IMR-90 (cell line): ENCODE measurements around the gene CDC25B. TPM values are rescaled to one million over a fixed set of nuclear protein-coding genes. Genes with fewer than 3 reads are reported as not detected.

Source experiments
- ATAC-seq: fragments of 200-7000 bp; cut with Tn5 transposase; 2 replicates; pipeline ENCODE4 v1.9.1; 2020; ENCODE audit warnings: low read depth, mild to moderate bottlenecking, moderate library complexity
- BruUV-seq: library from RNA; stranded (reverse); fragments of 400-500 nt; replicated peaks from 2 replicates; lab custom pipeline; 2021; lab: Mats Ljungman, UMichigan
- CTCF ChIA-PET: fragments of 300-600 bp; formaldehyde crosslinking; extraction: SDS; loops from one replicate; lab custom pipeline; 2021; ENCODE audit warnings: antibody characterized with exemption; lab: Yijun Ruan, JAX
- POLR2A ChIA-PET: fragments of 300-600 bp; sonication (Branson Sonifier 250); formaldehyde crosslinking; loops from one replicate; lab custom pipeline; 2022; ENCODE audit warnings: antibody characterized with exemption; ENCODE audit not compliant: unreplicated experiment; lab: Charles Lee
- DNase-seq: peaks from one replicate; pipeline ENCODE4 v3.0.0; 2013
- H2AFZ ChIP-seq: replicated peaks from 2 replicates; pipeline ENCODE3; 2013; ENCODE audit warnings: low read length, mild to moderate bottlenecking; ENCODE audit not compliant: poor library complexity
- H2AK5ac ChIP-seq: 2 replicates; pipeline ENCODE4 v1.6.1; 2013; ENCODE audit warnings: low read depth, low read length, inconsistent platforms
- H2AK9ac ChIP-seq: replicated peaks from 2 replicates; pipeline ENCODE3; 2013; ENCODE audit warnings: mild to moderate bottlenecking, low read depth, low read length, moderate library complexity; ENCODE audit not compliant: poor library complexity
- H2BK120ac ChIP-seq: 2 replicates; pipeline ENCODE4 v1.6.1; 2013; ENCODE audit warnings: low read depth, low read length, inconsistent platforms
- H2BK15ac ChIP-seq: 3 replicates; pipeline ENCODE4 v1.6.1; 2013; ENCODE audit warnings: low read depth, low read length, inconsistent platforms
- H2BK20ac ChIP-seq: 2 replicates; pipeline ENCODE4 v1.6.1; 2013; ENCODE audit warnings: low read depth, mild to moderate bottlenecking, inconsistent platforms, low read length, moderate library complexity
- H2BK5ac ChIP-seq: 2 replicates; pipeline ENCODE4 v1.6.1; 2013; ENCODE audit warnings: mild to moderate bottlenecking, low read depth, low read length, inconsistent platforms; ENCODE audit not compliant: poor library complexity, severe bottlenecking
- H3K14ac ChIP-seq: replicated peaks from 2 replicates; pipeline ENCODE4 v1.6.1; 2013; ENCODE audit warnings: low read depth, low read length, inconsistent platforms
- H3K18ac ChIP-seq: 2 replicates; pipeline ENCODE4 v1.6.1; 2013; ENCODE audit warnings: low read depth, low read length, control low read depth
- H3K23ac ChIP-seq: 2 replicates; pipeline ENCODE4 v1.6.1; 2013; ENCODE audit warnings: low read depth, low read length, inconsistent platforms
- H3K27ac ChIP-seq: 2 replicates; pipeline ENCODE4 v1.5.1; 2013; ENCODE audit warnings: mild to moderate bottlenecking, control low read depth, low read length; ENCODE audit not compliant: insufficient read depth
- H3K27me3 ChIP-seq: 2 replicates; pipeline ENCODE4 v1.6.1; 2013; ENCODE audit warnings: low read length; ENCODE audit not compliant: control insufficient read depth, insufficient read depth
- H3K36me3 ChIP-seq: 2 replicates; pipeline ENCODE4 v1.6.1; 2013; ENCODE audit warnings: low read length, mixed read lengths; ENCODE audit not compliant: control insufficient read depth, insufficient read depth
- H3K4ac ChIP-seq: 2 replicates; pipeline ENCODE4 v1.6.1; 2013; ENCODE audit warnings: low read depth, low read length, inconsistent platforms
- H3K4me1 ChIP-seq: 2 replicates; pipeline ENCODE4 v1.6.1; 2013; ENCODE audit warnings: low read length, mixed read lengths; ENCODE audit not compliant: control insufficient read depth, insufficient read depth
- H3K4me2 ChIP-seq: 2 replicates; pipeline ENCODE4 v1.6.1; 2013; ENCODE audit warnings: low read depth, mild to moderate bottlenecking, control low read depth, low read length, moderate library complexity
- H3K4me3 ChIP-seq: 2 replicates; pipeline ENCODE4 v1.5.1; 2013; ENCODE audit warnings: low read depth, mild to moderate bottlenecking, control low read depth, low read length, moderate library complexity; ENCODE audit not compliant: insufficient read depth
- H3K56ac ChIP-seq: 2 replicates; pipeline ENCODE4 v1.6.1; 2013; ENCODE audit warnings: low read length, inconsistent platforms; ENCODE audit not compliant: insufficient read depth; ENCODE audit errors: extremely low read depth
- H3K79me1 ChIP-seq, 2 experiments: 2 replicates each; pipeline ENCODE4 v1.6.1; 2013; ENCODE audit warnings: low read length in 2 of 2, inconsistent platforms in 1 of 2, low read depth in 1 of 2
- H3K9ac ChIP-seq: 2 replicates; pipeline ENCODE4 v1.6.1; 2013; ENCODE audit warnings: low read depth, low read length, control low read depth
- H3K9me1 ChIP-seq: 2 replicates; pipeline ENCODE4 v1.6.1; 2013; ENCODE audit warnings: low read length, inconsistent platforms; ENCODE audit not compliant: insufficient read depth
- H3K9me3 ChIP-seq: 2 replicates; pipeline ENCODE4 v1.6.1; 2013; ENCODE audit warnings: low read length; ENCODE audit not compliant: control insufficient read depth, insufficient read depth
- H4K20me1 ChIP-seq: 2 replicates; pipeline ENCODE4 v1.6.1; 2013; ENCODE audit warnings: low read length, inconsistent platforms; ENCODE audit not compliant: insufficient read depth
- H4K5ac ChIP-seq: 2 replicates; pipeline ENCODE4 v1.6.1; 2013; ENCODE audit warnings: mild to moderate bottlenecking, low read depth, low read length, control low read depth
- H4K8ac ChIP-seq, 2 experiments: 2 replicates each; pipeline ENCODE4 v1.6.1; 2013; ENCODE audit warnings: low read depth in 2 of 2, low read length in 2 of 2, control low read depth in 1 of 2, inconsistent platforms in 1 of 2
- H4K91ac ChIP-seq: 2 replicates; pipeline ENCODE4 v1.6.1; 2013; ENCODE audit warnings: low read depth, low read length, inconsistent platforms; ENCODE audit not compliant: insufficient read depth
- BHLHE40 ChIP-seq: fragments of 150-350 bp; IDR thresholded peaks from 2 replicates; pipeline ENCODE4 v1.6.1; 2016; ENCODE audit warnings: mild to moderate bottlenecking, low read depth, low read length
- CEBPB ChIP-seq: IDR thresholded peaks from 2 replicates; pipeline ENCODE4 v1.6.1; 2012; ENCODE audit warnings: low read depth, low read length, improper control_type of control experiment
- CHD1 ChIP-seq: IDR thresholded peaks from 2 replicates; pipeline ENCODE4 v1.6.1; 2012; ENCODE audit warnings: low read depth, low read length, improper control_type of control experiment
- FOS ChIP-seq: fragments of 150-350 bp; IDR thresholded peaks from 2 replicates; pipeline ENCODE4 v1.6.1; 2016; ENCODE audit warnings: low read depth, low read length
- MAFK ChIP-seq: IDR thresholded peaks from 2 replicates; pipeline ENCODE4 v1.6.1; 2012; ENCODE audit warnings: low read depth, low read length, improper control_type of control experiment
- MAZ ChIP-seq: IDR thresholded peaks from 2 replicates; pipeline ENCODE4 v1.6.1; 2012; ENCODE audit warnings: low read depth, mild to moderate bottlenecking, low read length, improper control_type of control experiment, moderate library complexity, borderline replicate concordance
- MXI1 ChIP-seq: IDR thresholded peaks from 2 replicates; pipeline ENCODE4 v1.6.1; 2012; ENCODE audit warnings: low read depth, mild to moderate bottlenecking, low read length, moderate library complexity, borderline replicate concordance
- NFE2L2 ChIP-seq: fragments of 150-350 bp; IDR thresholded peaks from 2 replicates; pipeline ENCODE4 v1.6.1; 2016; ENCODE audit warnings: low read depth, mild to moderate bottlenecking, low read length
- POLR2A ChIP-seq: IDR thresholded peaks from 2 replicates; pipeline ENCODE4 v1.6.1; 2012; ENCODE audit warnings: mild to moderate bottlenecking, low read depth, low read length
- RAD21 ChIP-seq: IDR thresholded peaks from 2 replicates; pipeline ENCODE4 v1.6.1; 2012; ENCODE audit warnings: low read length, improper control_type of control experiment
- RCOR1 ChIP-seq: IDR thresholded peaks from 2 replicates; pipeline ENCODE4 v1.6.1; 2012; ENCODE audit warnings: mild to moderate bottlenecking, low read length, improper control_type of control experiment; ENCODE audit not compliant: insufficient replicate concordance
- RFX5 ChIP-seq: IDR thresholded peaks from 2 replicates; pipeline ENCODE4 v1.8.0; 2012; ENCODE audit warnings: low read depth, mild to moderate bottlenecking, low read length, moderate library complexity
- SMC3 ChIP-seq: fragments of 150-350 bp; IDR thresholded peaks from 2 replicates; pipeline ENCODE4 v1.6.1; 2016; ENCODE audit warnings: low read depth, mild to moderate bottlenecking, antibody characterized with exemption, low read length, moderate library complexity
- USF2 ChIP-seq: fragments of 150-350 bp; IDR thresholded peaks from 2 replicates; pipeline ENCODE4 v1.6.1; 2017; ENCODE audit warnings: mild to moderate bottlenecking, antibody characterized with exemption, low read length, low read depth
- WGBS, 2 experiments: methylation state at CpG; one replicate each; pipeline versions ENCODE4 v1.1.5 to v1.1.7; 2013; ENCODE audit warnings: missing lambda C conversion rate in 2 of 2; ENCODE audit not compliant: insufficient read length in 1 of 2; ENCODE audit errors: extremely low coverage in 2 of 2; 5-methylcytosine and 5-hydroxymethylcytosine counted together
- dilution Hi-C: fragments of 300-500 bp; cut with HindIII; formaldehyde crosslinking; loops from one replicate; pipeline ENCODE4 v1.14.3; 2018; ENCODE audit warnings: low sequenced_read_pairs; ENCODE audit not compliant: unreplicated experiment
- in situ Hi-C: fragments of 300-500 bp; cut with MboI; formaldehyde crosslinking; loops from 3 replicates; pipeline ENCODE4 v1.14.3; 2019; ENCODE audit warnings: low sequenced_read_pairs, inconsistent platforms, mixed read lengths
- intact Hi-C: fragments of 100-400 bp; cut with micrococcal nuclease; formaldehyde crosslinking; loops from 2 replicates; pipeline ENCODE4 v1.10.0; 2022
- polyA plus RNA-seq, 3 experiments: library from polyadenylated mRNA; depleted of rRNA; stranded (reverse); fragments of >200 nt; gene quantifications; 2 replicates each; pipeline ENCODE4 v1.2.3, GENCODE V29; 2012; ENCODE audit warnings: low replicate concordance in 1 of 3
- total RNA-seq: library from RNA; depleted of rRNA; stranded (reverse); fragments of >200 nt; gene quantifications from 2 replicates; pipeline ENCODE4 v1.2.3, GENCODE V29; 2012
- TF ChIP-seq, protein P1 (sequence below): fragments of 150-350 bp; IDR thresholded peaks from 2 replicates; pipeline ENCODE4 v1.6.1; 2016; ENCODE audit warnings: low read depth, mild to moderate bottlenecking, low read length, moderate library complexity, borderline replicate concordance
- TF ChIP-seq, protein P2 (sequence below): conservative IDR thresholded peaks from 2 replicates; pipeline ENCODE4 v1.5.1; 2012; ENCODE audit warnings: mild to moderate bottlenecking, low read depth, low read length, improper control_type of control experiment

CDC25B gene
- total and polyA plus RNA-seq, 2 of the 4 experiments (the other 2 are of a cell fraction): 14.5 to 50.5 TPM

- Histone ChIP-seq H3K4me3 (no peak overlapping the region), H3K4ac (no peak overlapping the region), H2BK20ac (no peak overlapping the region), H2BK15ac (no peak overlapping the region), H4K20me1 (peaks cover 50% of the 10 kb centered on the region), H3K27me3 (peaks cover 9% of the 10 kb centered on the region; the same call in 1 of the 2 replicates), H3K18ac (no peak overlapping the region), H4K91ac (no peak overlapping the region), H2BK120ac (no peak overlapping the region), H3K14ac (no peak overlapping the region), H2BK5ac (no peak overlapping the region), H4K8ac (no peak overlapping the region), H2AK5ac (no peak overlapping the region), H3K4me1 (peaks cover 16% of the 10 kb centered on the region), H3K23ac (no peak overlapping the region), H3K56ac (no peak overlapping the region), H3K4me2 (no peak overlapping the region), H3K79me1 (peaks cover 7 to 40% of the 10 kb centered on the region in 2 experiments; a peak in 3 of 4 replicates), H3K9ac (no peak overlapping the region), H2AK9ac (no peak overlapping the region), H2AFZ (no peak overlapping the region), H3K9me3 (no peaks in the 10 kb centered on the region), H3K9me1 (peaks cover 12% of the 10 kb centered on the region), H4K5ac (no peak overlapping the region), H3K36me3 (peaks cover 11% of the 10 kb centered on the region), H3K27ac (no peak overlapping the region)
- dilution Hi-C loops (no loop called here), intact Hi-C loops (no loop called here), in situ Hi-C loops (loop anchor here (10.0 kb wide), 1 partner anchor 302 kb away; no protein-coding TSS in a partner anchor)
- 85% methylated on average over 3 of the region's 6 CpGs; no CpG with 5 or more reads in 1 of the 2 experiments for WGBS, 2 experiments
- TF ChIP-seq POLR2A (no peak), RFX5 (no peak), USF2 (no peak), MXI1 (no peak), RCOR1 (no peak), FOS (no peak), MAFK (no peak), RAD21 (no peak), BHLHE40 (no peak), CHD1 (no peak), NFE2L2 (no peak), MAZ (no peak), CEBPB (no peak), SMC3 (no peak)
- TF ChIP-seq, protein P1, sequence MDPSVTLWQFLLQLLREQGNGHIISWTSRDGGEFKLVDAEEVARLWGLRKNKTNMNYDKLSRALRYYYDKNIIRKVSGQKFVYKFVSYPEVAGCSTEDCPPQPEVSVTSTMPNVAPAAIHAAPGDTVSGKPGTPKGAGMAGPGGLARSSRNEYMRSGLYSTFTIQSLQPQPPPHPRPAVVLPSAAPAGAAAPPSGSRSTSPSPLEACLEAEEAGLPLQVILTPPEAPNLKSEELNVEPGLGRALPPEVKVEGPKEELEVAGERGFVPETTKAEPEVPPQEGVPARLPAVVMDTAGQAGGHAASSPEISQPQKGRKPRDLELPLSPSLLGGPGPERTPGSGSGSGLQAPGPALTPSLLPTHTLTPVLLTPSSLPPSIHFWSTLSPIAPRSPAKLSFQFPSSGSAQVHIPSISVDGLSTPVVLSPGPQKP: no peak
- TF ChIP-seq, protein P2, sequence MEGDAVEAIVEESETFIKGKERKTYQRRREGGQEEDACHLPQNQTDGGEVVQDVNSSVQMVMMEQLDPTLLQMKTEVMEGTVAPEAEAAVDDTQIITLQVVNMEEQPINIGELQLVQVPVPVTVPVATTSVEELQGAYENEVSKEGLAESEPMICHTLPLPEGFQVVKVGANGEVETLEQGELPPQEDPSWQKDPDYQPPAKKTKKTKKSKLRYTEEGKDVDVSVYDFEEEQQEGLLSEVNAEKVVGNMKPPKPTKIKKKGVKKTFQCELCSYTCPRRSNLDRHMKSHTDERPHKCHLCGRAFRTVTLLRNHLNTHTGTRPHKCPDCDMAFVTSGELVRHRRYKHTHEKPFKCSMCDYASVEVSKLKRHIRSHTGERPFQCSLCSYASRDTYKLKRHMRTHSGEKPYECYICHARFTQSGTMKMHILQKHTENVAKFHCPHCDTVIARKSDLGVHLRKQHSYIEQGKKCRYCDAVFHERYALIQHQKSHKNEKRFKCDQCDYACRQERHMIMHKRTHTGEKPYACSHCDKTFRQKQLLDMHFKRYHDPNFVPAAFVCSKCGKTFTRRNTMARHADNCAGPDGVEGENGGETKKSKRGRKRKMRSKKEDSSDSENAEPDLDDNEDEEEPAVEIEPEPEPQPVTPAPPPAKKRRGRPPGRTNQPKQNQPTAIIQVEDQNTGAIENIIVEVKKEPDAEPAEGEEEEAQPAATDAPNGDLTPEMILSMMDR: no peak
- no TSS peak for BruUV-seq
- DNase-seq (no peak), ATAC-seq (no peak)
- ChIA-PET POLR2A (no interaction called here), CTCF (no interaction called here)
Measured at GRCh38 chr20:3782597-3782996, 13.5 kb upstream of the CDC25B start.
